NCI-H526 (cell line): ENCODE results near the gene DMRTB1.
A peak's percentile ranks its signal among the peaks of the same experiment; 100 is the strongest.

Experiments
- DNase-seq, 2 experiments: peaks; one replicate each; lab custom pipeline; 2025; lab: John Stamatoyannopoulos, UW

Gene DMRTB1

GRCh38 chr1:53486395-53487026 is 27.3 kb downstream of the DMRTB1 start:
- no peak for DNase-seq

DNA sequence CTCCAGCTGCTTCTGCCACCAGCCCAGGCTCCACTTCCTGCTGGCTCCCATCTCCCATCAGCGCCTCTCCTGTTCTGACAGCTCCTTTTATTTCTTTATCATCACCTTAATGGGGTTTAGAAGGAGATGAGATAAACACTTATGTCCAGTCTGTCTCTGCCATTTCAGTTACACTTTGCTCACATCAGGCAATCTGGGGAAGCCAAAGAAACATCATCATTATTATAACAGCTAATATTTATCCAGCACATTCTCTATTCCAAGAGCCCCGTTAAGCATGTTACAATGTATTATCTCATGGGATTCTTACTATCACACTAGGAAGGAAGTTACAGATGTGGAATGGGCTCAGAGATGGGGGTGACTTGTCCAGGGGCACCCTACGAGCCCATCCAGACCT is 31.2 kb downstream of the DMRTB1 start:
- DNase-seq, result no peak

DNA sequence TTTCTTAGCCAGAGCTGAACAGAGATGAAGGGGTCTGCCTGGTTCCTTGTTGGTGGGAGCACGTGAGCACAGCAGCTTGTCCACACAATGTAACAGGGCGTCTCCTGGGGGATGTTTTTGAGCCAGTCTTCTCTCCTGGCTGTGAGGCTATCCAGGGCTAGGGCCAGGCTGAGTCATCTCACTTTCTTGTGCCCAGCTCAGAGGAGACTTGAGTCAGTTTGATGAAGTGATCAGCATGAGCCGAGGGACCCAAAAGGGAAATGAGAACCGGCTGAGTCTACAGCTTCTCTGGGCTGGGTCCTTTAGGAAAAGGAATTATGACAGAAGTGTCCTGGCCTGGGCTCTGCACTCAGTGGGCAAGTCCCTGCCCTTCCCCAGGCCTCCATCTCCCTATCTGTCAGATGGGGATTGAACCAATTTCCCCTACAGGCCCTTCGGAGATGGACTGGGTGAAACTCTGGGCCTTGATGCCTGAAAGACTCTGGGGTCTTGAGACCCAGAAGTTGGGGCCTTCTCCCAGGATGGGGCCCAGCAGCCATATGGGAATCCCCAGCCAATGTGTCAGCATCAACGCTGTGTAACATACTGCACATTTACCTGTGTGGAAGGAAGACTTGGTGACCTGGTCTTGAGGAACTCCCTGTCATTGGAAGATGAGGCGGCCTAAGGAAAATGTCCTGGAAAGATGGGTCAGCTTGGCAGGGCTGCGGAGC is 36.6 kb downstream of the DMRTB1 start:
- no peak for DNase-seq

DNA sequence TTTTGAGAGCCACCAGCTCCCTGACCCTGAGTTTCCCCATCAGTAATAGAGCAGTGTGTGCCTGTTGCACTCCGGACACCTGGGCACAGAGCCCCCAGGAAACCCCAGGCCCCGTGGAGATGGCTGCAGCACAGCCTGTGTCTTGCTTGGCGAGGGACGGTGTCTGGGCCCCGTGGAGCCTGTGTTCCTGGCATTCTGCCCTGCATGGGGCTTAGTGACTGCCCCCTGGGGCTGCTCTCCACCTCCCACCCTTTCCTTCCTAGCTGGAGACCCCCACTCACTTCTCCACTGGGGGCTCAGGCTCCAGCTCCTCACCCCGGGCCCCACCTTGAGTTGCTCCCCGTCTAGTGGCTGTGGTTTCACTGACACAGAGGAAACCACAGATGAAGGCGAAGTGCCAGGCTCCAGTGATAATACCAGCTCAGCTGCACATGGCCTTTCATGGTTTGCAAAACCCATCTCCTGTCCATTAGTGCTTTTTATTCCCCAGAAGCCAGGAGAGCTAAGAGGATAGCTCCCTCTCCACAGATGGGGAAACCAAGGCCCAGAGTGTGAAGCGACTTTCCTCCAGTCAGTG is 39.4 kb downstream of the DMRTB1 start:
- DNase-seq, result no peak

DNA sequence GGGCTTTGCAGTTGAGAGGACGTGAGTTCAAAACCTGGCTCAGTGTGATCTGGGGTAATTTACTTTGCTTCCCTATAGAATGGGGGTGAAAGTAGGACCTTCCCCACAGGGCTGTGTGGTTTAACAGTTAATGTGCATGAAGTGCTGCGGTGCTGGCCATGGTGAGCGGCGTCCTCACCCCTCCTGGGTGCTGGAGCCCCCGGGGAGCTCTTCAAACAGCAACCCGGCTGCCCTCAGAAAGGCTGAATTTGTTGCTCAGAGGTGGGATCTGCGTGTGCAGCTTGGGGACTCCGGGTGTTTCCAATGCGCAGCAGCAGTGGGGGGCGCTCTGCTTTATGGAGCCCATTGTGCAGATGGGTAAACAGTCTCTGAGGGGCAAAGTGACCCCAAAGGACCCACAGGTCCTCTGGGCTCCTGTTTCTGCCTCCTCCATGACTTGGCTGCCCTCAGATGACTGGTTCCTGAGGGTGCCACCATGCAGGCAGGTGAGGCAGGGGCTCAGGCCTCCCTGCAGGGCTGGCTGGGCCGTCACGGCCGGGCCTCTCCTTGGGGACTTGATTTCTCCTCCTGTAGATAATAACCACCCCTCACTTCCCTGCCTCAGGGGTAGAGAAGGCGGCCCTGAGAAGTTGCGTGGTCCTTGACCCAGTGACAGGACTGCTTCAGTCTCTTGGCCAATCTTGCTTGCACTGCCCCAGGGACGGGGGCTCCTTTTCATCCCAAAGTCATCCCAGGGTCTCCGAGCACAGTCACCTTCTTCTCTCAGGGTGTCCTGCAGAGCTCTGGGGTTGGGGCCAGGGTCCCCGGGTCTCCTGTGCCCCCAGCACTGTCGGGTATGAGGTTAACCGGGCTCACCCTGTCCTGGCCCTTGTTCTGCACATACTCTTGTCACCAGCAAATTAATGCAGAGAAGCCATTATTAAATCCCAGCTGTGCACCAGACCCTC is 40.3 kb downstream of the DMRTB1 start:
- no peak for DNase-seq

DNA sequence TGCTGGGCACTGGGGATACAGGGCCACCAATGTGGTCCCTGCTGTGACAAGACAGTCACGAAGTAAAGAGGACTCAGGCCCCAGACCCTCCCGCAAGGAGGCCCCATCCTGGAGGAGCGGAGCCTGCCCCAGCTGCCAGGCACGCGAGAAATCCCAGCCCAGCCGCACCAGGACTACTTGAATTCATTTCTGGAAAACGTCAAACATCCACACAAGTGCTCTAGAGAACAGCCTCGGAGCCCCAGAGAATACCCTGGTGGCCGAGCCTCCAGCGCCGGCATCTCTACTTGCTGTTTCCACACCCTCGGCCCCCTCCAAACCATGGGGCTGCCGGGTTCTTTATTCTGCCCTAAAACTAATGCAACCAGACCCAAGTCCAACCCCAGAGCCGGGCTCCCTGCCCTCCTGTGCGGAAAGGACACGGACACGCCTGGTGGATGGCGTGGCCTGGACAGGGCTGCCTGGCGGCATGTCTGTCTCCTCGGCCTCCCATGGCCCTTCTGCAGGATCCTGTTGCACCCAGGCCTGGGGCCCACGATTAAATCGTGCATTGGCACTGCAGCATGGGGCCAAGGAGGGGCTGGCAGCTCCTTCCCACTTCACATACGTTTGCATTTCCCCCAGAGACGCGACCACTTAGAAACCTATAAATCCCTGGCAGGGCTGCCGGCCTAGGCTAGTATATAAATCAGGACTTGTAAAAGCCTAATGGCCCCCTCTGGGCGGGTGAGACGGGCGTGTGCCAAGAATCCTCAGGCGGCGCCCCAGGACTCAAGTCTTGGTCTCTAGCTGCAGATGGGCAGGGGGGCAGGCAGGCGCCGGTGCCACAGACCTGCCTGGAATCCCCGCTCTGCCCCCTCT is 41.2 kb downstream of the DMRTB1 start:
- DNase-seq, result no peak

GRCh38 chr1:53501065-53502005 is 42.1 kb downstream of the DMRTB1 start:
- no peak for DNase-seq

DNA sequence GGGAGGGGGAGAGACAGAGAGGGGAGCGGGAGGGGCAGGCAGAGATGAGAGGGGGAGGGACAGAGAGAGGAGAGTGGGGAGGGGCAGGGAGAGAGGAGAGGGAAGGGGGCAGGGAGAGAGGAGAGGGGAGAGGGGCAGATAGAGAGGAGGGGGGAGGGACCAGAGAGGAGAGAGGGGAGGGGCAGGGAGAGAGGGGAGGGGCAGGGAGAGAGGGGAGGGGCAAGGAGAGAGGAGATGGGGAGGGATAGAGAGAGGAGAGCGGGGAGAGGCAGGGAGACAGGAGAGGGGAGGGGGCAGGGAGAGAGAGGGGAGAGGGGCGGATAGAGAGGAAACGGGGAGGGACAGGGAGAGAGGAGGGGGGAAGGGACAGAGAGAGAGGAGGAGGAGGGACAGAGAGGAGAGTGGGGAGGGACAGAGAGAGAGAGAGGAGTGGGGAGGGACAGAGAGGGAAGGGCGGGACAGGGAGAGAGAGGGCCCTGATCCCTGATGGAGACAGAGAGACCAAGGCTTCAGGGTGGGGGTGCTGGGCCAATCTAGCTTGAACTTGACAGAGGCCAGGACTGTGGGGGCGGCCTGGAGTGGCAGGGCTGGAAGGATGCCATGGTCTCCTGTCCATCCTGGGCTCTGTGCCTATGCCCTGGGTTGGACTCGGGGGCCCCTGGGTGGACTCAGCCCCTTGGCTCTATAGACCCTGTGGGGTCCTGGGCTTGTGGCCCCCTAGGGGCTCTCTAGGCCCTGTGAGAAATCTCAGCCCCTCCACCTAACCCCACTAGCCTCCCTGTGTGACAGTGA is 43.6 kb downstream of the DMRTB1 start:
- DNase-seq, result peak in 1 of 2 experiments; percentile 46

DNA sequence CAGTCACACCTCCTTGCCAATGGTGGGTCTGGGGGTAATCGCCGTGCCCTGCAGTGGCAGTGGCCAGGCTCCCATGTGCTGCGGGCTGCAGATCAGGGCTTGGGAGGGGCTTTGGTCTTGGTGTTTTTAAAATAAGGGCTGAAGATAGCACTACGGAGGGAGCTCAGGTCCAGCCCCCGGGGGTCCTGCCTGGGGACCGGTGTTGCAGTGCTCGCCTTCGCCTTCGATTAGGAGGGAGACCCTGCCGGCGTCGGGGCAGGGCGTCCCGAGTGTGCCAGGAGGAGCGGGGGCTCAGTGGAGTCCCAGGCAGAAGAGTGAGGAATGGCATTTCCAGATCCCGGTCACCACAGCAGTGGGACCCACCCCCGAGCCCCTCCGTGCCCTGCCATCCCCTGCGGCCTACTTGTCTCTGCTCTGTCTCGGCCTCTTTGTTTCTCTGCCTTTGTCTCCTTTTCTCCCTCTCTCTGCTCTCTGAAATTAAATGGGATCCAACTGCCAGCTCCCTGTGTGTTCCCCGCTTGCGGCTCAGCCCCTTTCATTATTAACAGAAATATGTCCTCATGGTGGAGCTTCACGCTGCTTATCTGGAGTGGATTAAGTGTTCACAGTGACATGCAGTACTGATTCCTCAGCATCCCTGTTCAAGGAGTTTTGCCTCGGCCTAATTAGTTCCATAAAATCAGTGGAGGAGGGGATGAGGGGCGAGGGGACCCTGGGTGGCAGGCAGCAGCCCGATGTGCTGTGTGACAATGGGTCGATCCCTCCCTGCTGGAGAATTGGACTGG is 44.4 kb downstream of the DMRTB1 start:
- DNase-seq, result no peak

- no peak for DNase-seq
These were observed 45.7 kb downstream of the DMRTB1 start for GRCh38 chr1:53504901-53505300.

DNA sequence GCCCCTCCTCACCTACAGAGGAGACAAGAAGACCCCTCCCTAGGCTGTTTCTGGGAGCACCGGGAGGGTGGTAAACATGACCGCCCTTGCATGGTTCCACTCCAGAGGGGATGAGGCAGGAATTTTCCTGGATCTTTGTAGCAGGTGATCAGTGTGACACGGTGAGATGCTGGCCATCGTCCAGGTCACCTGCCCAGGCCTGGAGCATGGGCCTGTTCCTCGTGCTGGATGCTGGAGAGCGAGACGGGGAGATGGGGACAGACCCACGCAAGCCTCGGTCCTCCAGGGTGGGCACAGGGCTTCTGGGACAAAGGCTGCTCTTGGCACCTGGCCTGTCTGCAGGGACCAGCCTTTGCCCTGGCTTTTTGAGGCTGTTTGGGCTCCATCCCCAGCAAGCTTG is 46.2 kb downstream of the DMRTB1 start:
- no peak for DNase-seq

DNA sequence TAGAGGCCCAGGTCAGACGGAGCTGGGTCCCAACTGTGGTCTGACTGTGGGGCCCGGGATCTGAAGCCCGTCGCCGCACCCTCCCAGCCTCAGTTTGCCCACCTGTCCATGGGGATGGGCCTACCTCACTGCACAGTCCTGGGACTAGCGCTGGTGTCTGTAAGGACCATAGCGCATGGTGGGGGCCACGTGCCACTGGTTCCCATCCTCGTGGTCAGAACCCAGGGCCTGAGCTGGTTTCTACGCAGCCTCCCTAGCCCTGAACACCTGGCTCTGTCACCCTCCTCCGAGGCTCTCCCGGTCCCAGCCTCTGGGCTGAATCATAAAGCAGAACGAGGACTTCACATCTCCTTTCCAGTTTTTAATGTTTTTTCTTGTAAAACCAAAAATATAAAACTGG is 46.7 kb downstream of the DMRTB1 start:
- no peak for DNase-seq

DNA sequence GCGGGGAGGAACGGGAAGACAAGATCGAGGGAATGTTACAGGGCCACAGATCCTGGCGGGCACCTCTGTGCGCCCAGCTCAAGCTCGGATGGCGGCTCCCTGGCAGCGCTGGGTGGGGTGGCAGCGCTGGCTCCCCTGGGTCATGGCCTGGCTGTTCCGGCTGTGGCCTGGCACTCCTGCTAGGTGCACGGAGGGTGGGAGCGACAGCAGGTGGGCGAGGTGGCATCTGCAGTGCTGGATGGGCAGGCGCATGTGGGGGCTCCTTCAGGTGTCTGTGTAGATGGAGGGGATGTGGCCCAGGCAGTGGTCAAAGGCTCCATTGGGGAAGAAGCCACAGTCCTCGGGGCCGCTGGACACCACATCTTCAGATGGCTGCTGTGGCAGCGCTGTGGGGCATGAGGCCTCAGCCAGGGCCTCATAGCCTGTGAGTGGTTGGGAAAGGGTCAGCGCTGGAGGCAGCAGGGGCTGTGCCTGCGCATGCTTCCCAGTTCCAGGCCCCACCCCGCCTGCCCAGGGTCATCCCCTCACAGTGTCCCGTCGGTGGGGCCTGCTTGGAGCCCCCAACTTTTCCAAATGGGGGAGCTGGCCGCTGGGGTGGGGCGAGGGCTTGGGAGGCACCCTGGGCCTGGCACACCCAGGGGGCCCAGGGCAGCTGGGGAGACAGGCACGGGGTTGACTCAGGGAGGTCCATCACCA is 47.3 kb downstream of the DMRTB1 start:
- no peak for DNase-seq

DNA sequence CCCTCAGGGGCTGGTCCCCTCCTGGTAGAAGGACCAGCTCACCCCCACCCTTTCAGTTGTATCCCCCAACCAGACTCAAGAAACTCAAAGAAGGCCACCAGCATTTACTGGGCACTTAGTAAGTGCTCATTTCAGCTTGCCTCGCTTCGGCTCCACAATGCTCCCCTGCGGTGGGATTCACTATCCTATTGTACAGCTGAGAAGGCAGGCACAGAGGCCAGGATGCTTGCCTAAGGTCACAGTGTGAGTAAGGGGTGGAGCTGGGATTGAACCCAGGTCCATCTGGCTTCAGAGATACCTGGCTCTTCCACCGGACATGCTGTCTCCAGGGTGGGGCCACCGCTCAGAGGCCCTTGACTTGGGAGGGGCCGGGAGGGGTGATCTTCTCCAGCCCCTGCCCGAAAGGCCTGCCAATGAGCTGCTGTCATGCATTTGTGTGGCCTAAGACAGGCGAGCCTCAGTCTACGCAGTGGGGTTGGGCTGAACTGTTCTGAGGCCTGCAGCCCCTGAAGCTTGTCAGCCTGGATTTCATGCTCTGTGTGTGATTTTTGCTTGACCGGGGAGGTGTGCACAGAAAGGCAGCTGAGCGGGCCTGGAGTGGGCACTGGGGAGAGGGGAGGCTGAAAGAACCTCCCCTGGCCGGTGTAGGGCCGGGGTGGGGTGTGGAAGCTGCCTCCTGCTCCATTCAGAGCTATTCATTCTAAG is 48.1 kb downstream of the DMRTB1 start:
- DNase-seq, result no peak

DNA sequence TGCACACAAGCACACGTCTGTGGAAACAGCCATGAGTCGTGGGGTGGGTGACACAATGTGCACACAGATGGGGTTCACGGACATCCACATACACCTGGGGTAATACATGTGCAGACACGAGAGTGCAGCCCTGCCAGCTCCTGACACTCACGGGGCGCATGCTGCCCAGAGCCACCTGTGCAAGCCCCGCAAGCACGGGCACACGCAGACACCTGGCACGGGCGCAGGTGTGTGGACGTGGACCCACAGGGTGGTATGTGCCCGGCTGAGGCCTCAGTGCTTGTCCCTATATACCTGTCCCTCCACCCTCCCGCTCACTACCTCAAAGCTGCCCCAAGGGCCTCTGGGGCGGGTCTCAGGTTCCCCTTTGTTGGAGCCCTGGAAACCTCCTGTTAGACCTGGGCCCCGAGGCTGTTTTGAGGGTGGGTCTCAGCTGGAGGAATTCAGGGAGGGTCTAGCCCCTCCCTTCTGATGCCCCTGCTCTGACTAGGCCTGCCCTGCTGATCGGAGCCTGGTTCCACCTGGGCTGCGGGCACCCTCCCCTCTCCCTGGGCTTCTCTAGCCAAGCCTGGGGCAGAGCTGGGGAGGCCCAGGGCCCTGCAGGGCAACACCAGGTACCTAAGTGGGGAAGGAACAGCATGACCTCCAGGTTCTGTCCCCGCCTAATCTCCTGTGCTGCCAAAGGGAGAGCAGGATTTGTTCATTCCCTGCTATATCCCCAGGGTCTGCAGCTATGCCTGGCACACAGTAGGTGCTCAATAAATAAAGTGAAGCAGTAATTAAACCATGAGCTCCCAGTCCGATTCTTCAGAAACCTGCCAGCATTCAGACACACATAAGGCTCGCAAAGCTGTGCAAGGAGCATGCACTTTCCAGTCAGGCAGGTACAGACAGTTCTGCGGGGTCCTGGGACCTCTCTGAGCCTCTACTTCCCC is 49.1 kb downstream of the DMRTB1 start:
- DNase-seq, result no peak

- no peak for DNase-seq
These were observed 49.9 kb downstream of the DMRTB1 start for GRCh38 chr1:53508991-53509666.
